Amniotic stem cell (primary cell): Measurements from ENCODE around the gene CIPC.

Experiments
- DNase-seq: peaks from one replicate; lab custom pipeline; 2025; lab: John Stamatoyannopoulos, UW

The CIPC gene

GRCh38 chr14:77097700-77098528 lies at the start of gene CIPC:
Gene CIPC (plus strand): TSS chr14:77098258. CDS start chr14:77105709, 7,451 bp downstream.
- peak; percentile 99 for DNase-seq

GRCh38 chr14:77051116-77051515 lies 46.9 kb upstream of the CIPC start:
- no peak for DNase-seq

- DNase-seq: no peak
Observed at GRCh38 chr14:77052281-77053044, 45.6 kb upstream of the CIPC start.

GRCh38 chr14:77053046-77053841 lies 44.8 kb upstream of the CIPC start:
- no peak for DNase-seq

- DNase-seq: no peak
Observed at GRCh38 chr14:77055306-77055705, 42.8 kb upstream of the CIPC start.

- DNase-seq: no peak
Observed at GRCh38 chr14:77055981-77056380, 42.1 kb upstream of the CIPC start.

GRCh38 chr14:77058117-77058516 lies 39.9 kb upstream of the CIPC start:
- no peak for DNase-seq

GRCh38 chr14:77058785-77059184 lies 39.3 kb upstream of the CIPC start:
- no peak for DNase-seq

GRCh38 chr14:77059276-77059915 lies 38.7 kb upstream of the CIPC start:
- DNase-seq: no peak

- no peak for DNase-seq
Observed at GRCh38 chr14:77061630-77062257, 36.3 kb upstream of the CIPC start.

GRCh38 chr14:77062261-77062660 lies 35.8 kb upstream of the CIPC start:
- no peak for DNase-seq

GRCh38 chr14:77063571-77064171 lies 34.4 kb upstream of the CIPC start:
- no peak for DNase-seq

GRCh38 chr14:77064521-77065178 lies 33.4 kb upstream of the CIPC start:
- no peak for DNase-seq

- DNase-seq: no peak
Observed at GRCh38 chr14:77065851-77066577, 32.0 kb upstream of the CIPC start.

- DNase-seq: no peak
Observed at GRCh38 chr14:77066578-77067172, 31.4 kb upstream of the CIPC start.

- DNase-seq: peak; percentile 46
Observed at GRCh38 chr14:77067632-77068516, 30.2 kb upstream of the CIPC start.

GRCh38 chr14:77068517-77069200 lies 29.4 kb upstream of the CIPC start:
- DNase-seq: no peak

- DNase-seq: no peak
Observed at GRCh38 chr14:77069551-77069950, 28.5 kb upstream of the CIPC start.
